Ureter (tissue), 1 donor: ENCODE results near the gene ELL. TPM values are rescaled to one million over a fixed set of nuclear protein-coding genes. Genes with fewer than 3 reads are reported as not detected.

ENCODE experiments used
- DNase-seq: peaks from one replicate; pipeline ENCODE4 v3.0.0-alpha.2; 2020; ENCODE audit warnings: low spot score
- total RNA-seq: library from RNA; stranded (reverse); gene quantifications from one replicate; pipeline ENCODE4 v1.2.4, GENCODE V29; 2023
- donor health status: DM: yes; HTN: yes; CAD: no.

Gene ELL
- total RNA-seq, 1 donor from 2014 or later, result 29.2 TPM

- no peak for DNase-seq
Measured at GRCh38 chr19:18434411-18435175, 87.3 kb downstream of the ELL start.

- DNase-seq, result no peak
Measured at GRCh38 chr19:18433735-18434398, 88.0 kb downstream of the ELL start.

- DNase-seq, result no peak
Measured at GRCh38 chr19:18433015-18433691, 88.7 kb downstream of the ELL start.

- no peak for DNase-seq
Measured at GRCh38 chr19:18432275-18433014, 89.4 kb downstream of the ELL start.

- DNase-seq, result no peak
Measured at GRCh38 chr19:18431351-18432197, 90.3 kb downstream of the ELL start.

- no peak for DNase-seq
Measured at GRCh38 chr19:18430417-18431144, 91.3 kb downstream of the ELL start.

GRCh38 chr19:18429717-18430416 is 92.0 kb downstream of the ELL start:
- no peak for DNase-seq

DNA sequence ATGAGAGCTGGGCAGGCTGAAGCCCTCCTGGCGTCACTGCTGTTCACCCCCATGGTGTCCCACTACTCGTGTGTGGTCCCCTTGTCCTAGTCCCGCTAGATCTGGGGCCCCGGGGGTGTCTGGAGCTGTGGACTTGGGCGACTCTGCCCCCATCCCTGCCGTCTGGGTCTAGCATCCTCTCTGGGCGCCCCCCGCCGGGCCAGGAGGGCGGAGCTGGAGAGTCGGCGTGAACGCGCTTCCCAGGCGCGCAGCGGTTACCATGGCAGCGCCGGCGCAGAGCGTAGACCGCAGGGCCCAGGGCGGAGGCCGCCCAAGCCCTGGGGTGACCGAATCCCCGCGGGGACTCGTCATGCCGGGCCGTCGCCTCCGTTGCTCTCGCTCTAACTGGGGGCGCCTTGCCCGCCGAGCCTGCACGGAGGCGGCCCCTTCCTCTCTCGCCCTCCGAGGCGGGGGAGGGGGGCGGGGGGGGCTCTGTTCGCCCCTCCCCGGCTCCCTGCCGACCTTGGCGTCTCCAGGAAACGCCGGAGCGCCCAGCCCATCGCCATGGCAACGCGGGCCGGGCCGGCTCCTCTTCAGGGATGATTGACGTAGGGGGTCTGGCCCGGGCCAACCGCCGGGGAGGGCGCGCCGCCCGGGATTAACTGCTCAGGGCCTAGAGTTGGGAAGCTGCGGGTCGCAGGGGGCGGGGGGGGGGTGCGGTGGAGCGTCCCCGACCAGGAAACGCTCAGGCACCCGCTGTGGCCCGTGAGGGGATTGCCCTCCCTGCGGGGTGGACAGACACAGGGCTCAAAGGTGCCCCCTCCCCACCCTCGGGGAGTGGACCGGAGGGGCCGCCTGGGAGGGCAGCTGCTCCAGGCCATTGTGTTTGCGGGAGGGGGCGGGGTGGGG is 92.8 kb downstream of the ELL start:
- DNase-seq, result no peak

GRCh38 chr19:18428173-18428786 is 93.6 kb downstream of the ELL start:
- DNase-seq, result no peak

- DNase-seq, result no peak
Measured at GRCh38 chr19:18427743-18428113, 94.1 kb downstream of the ELL start.

DNA sequence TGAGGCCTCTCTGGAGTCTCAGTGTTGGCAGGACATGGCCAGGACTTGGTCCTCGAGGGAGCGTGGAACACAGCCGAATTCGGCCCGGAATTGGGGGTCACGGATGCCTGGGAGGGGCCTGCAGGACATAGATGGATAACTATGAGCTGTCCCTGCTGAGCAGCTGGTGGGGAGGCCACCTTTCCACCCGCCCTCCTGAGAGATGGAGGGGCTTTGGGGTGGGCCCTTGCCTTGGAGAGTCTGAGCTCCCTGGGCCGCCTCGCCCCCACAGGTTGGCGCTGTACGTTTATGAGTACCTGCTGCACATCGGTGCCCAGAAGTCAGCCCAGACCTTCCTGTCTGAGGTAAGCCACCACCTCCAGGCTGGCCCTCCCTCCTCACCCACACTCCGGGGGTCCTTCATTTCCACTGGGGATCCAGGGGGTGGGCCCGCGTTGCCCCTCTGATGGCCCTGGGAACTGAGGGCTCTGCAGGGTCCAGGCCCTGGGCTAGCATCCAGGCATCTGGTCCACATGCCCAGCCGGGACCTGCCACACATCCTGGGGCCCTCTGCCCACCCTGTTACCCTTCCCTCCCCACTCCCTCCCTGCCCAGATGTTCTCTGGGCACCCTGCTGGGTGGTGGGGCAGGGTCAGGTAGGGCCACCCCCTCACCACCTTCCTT is 94.7 kb downstream of the ELL start:
- no peak for DNase-seq

- no peak for DNase-seq
Measured at GRCh38 chr19:18426416-18426767, 95.5 kb downstream of the ELL start.

DNA sequence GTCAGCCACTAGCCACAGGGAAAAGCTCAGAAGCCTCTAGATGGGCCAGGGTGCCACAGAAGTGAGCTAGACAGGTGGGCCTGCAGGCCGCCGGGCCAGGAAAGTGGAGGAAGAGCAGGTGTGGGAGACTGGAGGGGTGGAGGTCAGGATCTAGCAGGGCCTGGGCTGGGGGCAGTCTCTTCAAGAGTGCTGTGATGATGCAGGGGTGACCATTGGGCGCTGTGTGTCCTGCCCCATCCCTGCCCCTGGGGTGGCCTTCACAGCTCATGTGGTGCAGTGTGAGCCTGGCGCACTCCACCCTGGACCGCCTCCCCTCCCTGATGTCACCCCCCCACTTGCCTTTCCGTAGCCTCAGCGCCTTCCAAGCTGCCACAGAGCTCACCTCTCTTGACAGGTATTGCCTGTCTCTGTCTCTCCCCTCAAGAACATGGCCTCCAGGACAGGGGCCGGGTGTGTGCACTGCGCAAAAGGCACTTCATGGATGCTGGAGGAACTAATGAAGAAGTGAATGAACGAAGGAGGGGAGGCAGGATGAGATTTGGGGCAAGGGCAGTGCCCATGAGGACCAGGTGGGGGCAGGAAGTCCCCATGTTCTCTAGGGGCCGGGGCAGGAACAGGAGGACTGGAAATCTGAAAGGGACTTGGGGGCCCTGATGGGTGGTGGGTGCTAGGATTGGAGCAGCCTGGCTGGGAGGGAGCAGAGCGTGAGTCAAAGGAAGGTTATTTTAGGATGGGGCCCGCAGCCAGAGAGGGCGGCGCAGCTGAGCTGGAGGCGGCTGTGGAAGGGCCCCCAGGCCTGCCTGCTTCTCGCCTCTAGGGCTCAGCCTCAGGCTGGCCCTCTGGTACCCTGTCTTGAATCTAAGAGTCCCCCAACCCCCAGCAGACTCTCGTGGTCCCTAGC is 96.1 kb downstream of the ELL start:
- no peak for DNase-seq

- DNase-seq, result no peak
Measured at GRCh38 chr19:18424890-18425514, 96.9 kb downstream of the ELL start.

- no peak for DNase-seq
Measured at GRCh38 chr19:18424122-18424889, 97.6 kb downstream of the ELL start.
